ENCODE data around the gene HRH3. TPM values are rescaled to one million over a fixed set of nuclear protein-coding genes. Genes with fewer than 3 reads are reported as not detected.

HRH3 gene
- total RNA-seq, 1 donor from 2014 or later, result not detected

- Mint-ChIP-seq H3K9me3 (no peaks in the 10 kb centered on the region), H3K4me3 (no peak overlapping the region)
- ATAC-seq (ENCODE audit: low read depth), result no peak
Measured at GRCh38 chr20:62227591-62227976, 7.5 kb upstream of the HRH3 start.

GRCh38 chr20:62226707-62227590 lies 6.9 kb upstream of the HRH3 start:
- POLR2A ChIA-PET, result no interaction called here
- H3K36me3 Mint-ChIP-seq (ENCODE audit: low read depth), result no peaks in the 10 kb centered on the region

More at GRCh38 chr20:62227591-62227976, 7.5 kb upstream of the HRH3 start:
- no peak overlapping the region for H3K27ac Mint-ChIP-seq
- no peak for TF ChIP-seq CTCF (IDR thresholded peaks at IDR 0.05)
- CTCF ChIA-PET, result no interaction called here
- H3K27me3 Mint-ChIP-seq, result peaks cover 20% of the 10 kb centered on the region
- no peaks in the 10 kb centered on the region for H3K36me3 Mint-ChIP-seq (ENCODE audit: low read depth)
- no peaks in the 10 kb centered on the region for H3K4me1 Mint-ChIP-seq
- POLR2A ChIA-PET, result no interaction called here
- DNase-seq, result no peak
- intact Hi-C loops (cut with micrococcal nuclease), result no loop called here

GRCh38 chr20:62225820-62226635 lies 6.0 kb upstream of the HRH3 start:
- H3K27me3 Mint-ChIP-seq, result peaks cover 32% of the 10 kb centered on the region
- ChIA-PET POLR2A (no interaction called here), CTCF (no interaction called here)
- no peak for ATAC-seq (ENCODE audit: low read depth)
- H3K4me3 Mint-ChIP-seq, result no peak overlapping the region
- TF ChIP-seq CTCF (IDR thresholded peaks at IDR 0.05), result no peak
- DNase-seq, result no peak
- H3K9me3 Mint-ChIP-seq, result no peaks in the 10 kb centered on the region
- H3K27ac Mint-ChIP-seq, result no peak overlapping the region
- intact Hi-C loops (cut with micrococcal nuclease), result no loop called here
- no peaks in the 10 kb centered on the region for H3K4me1 Mint-ChIP-seq
- no peaks in the 10 kb centered on the region for H3K36me3 Mint-ChIP-seq (ENCODE audit: low read depth)

More at GRCh38 chr20:62226707-62227590, 6.9 kb upstream of the HRH3 start:
- H3K4me1 Mint-ChIP-seq, result no peaks in the 10 kb centered on the region
- ATAC-seq (ENCODE audit: low read depth) (no peak), DNase-seq (no peak)
- no peak for TF ChIP-seq CTCF (IDR thresholded peaks at IDR 0.05)
- peaks cover 24% of the 10 kb centered on the region for H3K27me3 Mint-ChIP-seq
- CTCF ChIA-PET, result no interaction called here
- H3K9me3 Mint-ChIP-seq, result no peaks in the 10 kb centered on the region
- intact Hi-C loops (cut with micrococcal nuclease), result no loop called here
- H3K27ac Mint-ChIP-seq, result no peak overlapping the region
- H3K4me3 Mint-ChIP-seq, result no peak overlapping the region

GRCh38 chr20:62225026-62225425 lies 4.9 kb upstream of the HRH3 start:
- POLR2A ChIA-PET, result no interaction called here
- no peak overlapping the region for H3K27ac Mint-ChIP-seq

More at GRCh38 chr20:62225026-62225425, 4.9 kb upstream of the HRH3 start:
- Mint-ChIP-seq H3K4me1 (no peaks in the 10 kb centered on the region), H3K36me3 (ENCODE audit: low read depth) (no peaks in the 10 kb centered on the region), H3K4me3 (no peak overlapping the region), H3K27me3 (peaks cover 38% of the 10 kb centered on the region), H3K9me3 (no peaks in the 10 kb centered on the region)
- DNase-seq (no peak), ATAC-seq (ENCODE audit: low read depth) (no peak)
- intact Hi-C loops (cut with micrococcal nuclease), result no loop called here
- CTCF ChIA-PET, result no interaction called here
- no peak for TF ChIP-seq CTCF (IDR thresholded peaks at IDR 0.05)

All from activated B cell treated with CpG ODN at 0.5 μM for 24 hours (primary cell).